ENCODE measurements around the gene SLC35E4.

GRCh38 chr22:30615543-30615954, 20.0 kb upstream of the SLC35E4 start:
- TF ChIP-seq, protein P1, sequence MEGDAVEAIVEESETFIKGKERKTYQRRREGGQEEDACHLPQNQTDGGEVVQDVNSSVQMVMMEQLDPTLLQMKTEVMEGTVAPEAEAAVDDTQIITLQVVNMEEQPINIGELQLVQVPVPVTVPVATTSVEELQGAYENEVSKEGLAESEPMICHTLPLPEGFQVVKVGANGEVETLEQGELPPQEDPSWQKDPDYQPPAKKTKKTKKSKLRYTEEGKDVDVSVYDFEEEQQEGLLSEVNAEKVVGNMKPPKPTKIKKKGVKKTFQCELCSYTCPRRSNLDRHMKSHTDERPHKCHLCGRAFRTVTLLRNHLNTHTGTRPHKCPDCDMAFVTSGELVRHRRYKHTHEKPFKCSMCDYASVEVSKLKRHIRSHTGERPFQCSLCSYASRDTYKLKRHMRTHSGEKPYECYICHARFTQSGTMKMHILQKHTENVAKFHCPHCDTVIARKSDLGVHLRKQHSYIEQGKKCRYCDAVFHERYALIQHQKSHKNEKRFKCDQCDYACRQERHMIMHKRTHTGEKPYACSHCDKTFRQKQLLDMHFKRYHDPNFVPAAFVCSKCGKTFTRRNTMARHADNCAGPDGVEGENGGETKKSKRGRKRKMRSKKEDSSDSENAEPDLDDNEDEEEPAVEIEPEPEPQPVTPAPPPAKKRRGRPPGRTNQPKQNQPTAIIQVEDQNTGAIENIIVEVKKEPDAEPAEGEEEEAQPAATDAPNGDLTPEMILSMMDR (IDR thresholded peaks at IDR 0.05), result no peak
- no peak for TF ChIP-seq POLR2A (IDR thresholded peaks at IDR 0.05)
